Endothelial cell of umbilical vein (primary cell): Measurements from ENCODE around the gene HTR3C. TPM values are rescaled to one million over a fixed set of nuclear protein-coding genes. Genes with fewer than 3 reads are reported as not detected.

Experiments
- BruUV-seq: library from RNA; stranded (reverse); fragments of 400-500 nt; replicated peaks from 2 replicates; lab custom pipeline; 2021; lab: Mats Ljungman, UMichigan
- CTCF ChIA-PET: fragments of 300-600, 350-600 bp; sonication (Branson Sonifier 250); formaldehyde crosslinking; loops from one replicate; lab custom pipeline; 2021; ENCODE audit warnings: antibody characterized with exemption, inconsistent platforms; lab: Charles Lee
- POLR2A ChIA-PET: fragments of 300-600, 350-600 bp; sonication (Branson Sonifier 250); formaldehyde crosslinking; loops from one replicate; lab custom pipeline; 2021; ENCODE audit warnings: antibody characterized with exemption, inconsistent platforms; lab: Charles Lee
- DNase-seq: peaks from one replicate; pipeline ENCODE4 v3.0.0-alpha.2; 2011; ENCODE audit warnings: low read depth, low spot score
- FAIRE-seq: peaks from 2 replicates; lab custom pipeline; 2011; peaks lifted over from hg19 to GRCh38; lab: Jason Lieb, UNC
- H2AFZ ChIP-seq: 2 replicates; pipeline ENCODE4 v1.6.0; 2012; ENCODE audit warnings: low read depth, low read length, control low read depth, inconsistent platforms
- H3K27ac ChIP-seq: 2 replicates; pipeline ENCODE4 v1.5.1; 2011; ENCODE audit warnings: low read depth, mild to moderate bottlenecking, control low read depth, low read length, moderate library complexity; ENCODE audit not compliant: insufficient read depth
- H3K27me3 ChIP-seq, 2 experiments: 2 replicates each; pipeline versions ENCODE4 v1.6.0 to v1.6.1; 2011; ENCODE audit warnings: low read length in 2 of 2, mixed read lengths in 1 of 2; ENCODE audit not compliant: control insufficient read depth in 2 of 2, insufficient read depth in 2 of 2
- H3K36me3 ChIP-seq, 2 experiments: 2 replicates in 1 of 2; 3 replicates in 1 of 2; pipeline ENCODE4 v1.5.1; 2011; ENCODE audit warnings: low read length in 2 of 2, mild to moderate bottlenecking in 1 of 2, moderate library complexity in 1 of 2; ENCODE audit not compliant: control insufficient read depth in 2 of 2, insufficient read depth in 2 of 2; ENCODE audit errors: extremely low read depth in 1 of 2
- H3K4me1 ChIP-seq: 3 replicates; pipeline ENCODE4 v1.5.1; 2011; ENCODE audit warnings: mild to moderate bottlenecking, low read length; ENCODE audit not compliant: control insufficient read depth, insufficient read depth; ENCODE audit errors: extremely low read depth
- H3K4me2 ChIP-seq: 2 replicates; pipeline ENCODE4 v1.6.1; 2011; ENCODE audit warnings: low read length, control low read depth, mixed read lengths; ENCODE audit not compliant: insufficient read depth
- H3K4me3 ChIP-seq, 3 experiments: fragments of 200-600 bp in 1 of 3; sonication (generic), shearing (Covaris generic) in 1 of 3; replicated peaks in 1 of 3; 2 replicates each; pipeline ENCODE4 v1.5.1; 2011 to 2016; ENCODE audit warnings: control low read depth in 3 of 3, low read length in 3 of 3, mild to moderate bottlenecking in 2 of 3, inconsistent platforms in 1 of 3, low read depth in 1 of 3, moderate library complexity in 1 of 3; ENCODE audit not compliant: insufficient read depth in 1 of 3
- H3K79me2 ChIP-seq: 2 replicates; pipeline ENCODE4 v1.6.0; 2012; ENCODE audit warnings: low read length, inconsistent platforms; ENCODE audit not compliant: control insufficient read depth, insufficient read depth
- H3K9ac ChIP-seq: replicated peaks from 2 replicates; pipeline ENCODE3; 2011; ENCODE audit warnings: low read length, control low read depth; ENCODE audit not compliant: insufficient read depth; ENCODE audit errors: extremely low read depth
- H3K9me1 ChIP-seq: replicated peaks from 3 replicates; pipeline ENCODE4 v1.6.0; 2011; ENCODE audit warnings: mild to moderate bottlenecking, low read length; ENCODE audit not compliant: control insufficient read depth, insufficient read depth; ENCODE audit errors: extremely low read depth
- H3K9me3 ChIP-seq: replicated peaks from 2 replicates; pipeline ENCODE4 v1.5.1; 2012; ENCODE audit warnings: low read length, inconsistent platforms; ENCODE audit not compliant: control insufficient read depth, insufficient read depth
- H4K20me1 ChIP-seq: replicated peaks from 2 replicates; pipeline ENCODE3; 2011; ENCODE audit warnings: mild to moderate bottlenecking, low read length; ENCODE audit not compliant: control insufficient read depth, insufficient read depth; ENCODE audit errors: extremely low read depth
- CTCF ChIP-seq, 2 donors: IDR thresholded peaks; 1 replicate in 1 of 2; 2 replicates in 1 of 2; pipeline ENCODE4 v1.5.1; 2011; ENCODE audit warnings: low read length in 2 of 2, mild to moderate bottlenecking in 2 of 2, moderate library complexity in 2 of 2, control low read depth in 1 of 2, inconsistent platforms in 1 of 2, low read depth in 1 of 2; ENCODE audit not compliant: insufficient read depth in 1 of 2; ENCODE audit errors: extremely low read depth in 1 of 2
- EZH2 ChIP-seq: IDR thresholded peaks from 2 replicates; pipeline ENCODE4 v1.6.1; 2012; ENCODE audit warnings: borderline replicate concordance, low read depth, mild to moderate bottlenecking, moderate library complexity, low read length, inconsistent platforms; ENCODE audit not compliant: severe bottlenecking
- FOS ChIP-seq: IDR thresholded peaks from 2 replicates; pipeline ENCODE4 v1.6.1; 2011; ENCODE audit warnings: mild to moderate bottlenecking, low read length, moderate library complexity, borderline replicate concordance; ENCODE audit not compliant: insufficient read depth
- GATA2 ChIP-seq: IDR thresholded peaks from 2 replicates; pipeline ENCODE4 v1.7.0; 2011; ENCODE audit warnings: low read depth, mild to moderate bottlenecking, moderate library complexity, mixed read lengths, low read length; ENCODE audit not compliant: insufficient read length, insufficient read depth
- JUN ChIP-seq: IDR thresholded peaks from 2 replicates; pipeline ENCODE4 v1.6.1; 2011; ENCODE audit warnings: borderline replicate concordance, low read depth; ENCODE audit not compliant: insufficient read length, insufficient read depth
- MAX ChIP-seq: IDR thresholded peaks from 2 replicates; pipeline ENCODE4 v1.6.1; 2011; ENCODE audit not compliant: insufficient read depth, insufficient read length
- MYC ChIP-seq: IDR thresholded peaks from one replicate; pipeline ENCODE4 v1.6.1; 2011; ENCODE audit warnings: mild to moderate bottlenecking, low read depth, low read length
- POLR2A ChIP-seq: IDR thresholded peaks from 2 replicates; pipeline ENCODE4 v1.6.1; 2012; ENCODE audit warnings: low read depth, mild to moderate bottlenecking, control low read depth, low read length
- POLR2AphosphoS5 ChIP-seq: IDR thresholded peaks from 2 replicates; pipeline ENCODE4 v1.6.1; 2012; ENCODE audit warnings: low read depth, mild to moderate bottlenecking, control low read depth, low read length, moderate library complexity; ENCODE audit not compliant: insufficient read depth
- dilution Hi-C: fragments of 300-500 bp; cut with MboI; formaldehyde crosslinking; loops from one replicate; pipeline ENCODE4 v1.15.0; 2019; ENCODE audit warnings: low sequenced_read_pairs; ENCODE audit not compliant: extremely low pct_ligation_motif_present
- intact Hi-C: fragments of 100-400 bp; cut with micrococcal nuclease; formaldehyde crosslinking; loops from one replicate; pipeline ENCODE4 v1.10.0; 2022
- polyA plus RNA-seq, 4 experiments: library from polyadenylated mRNA; depleted of rRNA in 3 of 4; stranded (reverse) in 3 of 4; unstranded in 1 of 4; fragments of >200 nt; gene quantifications; 2 replicates each; pipeline versions ENCODE4 v1.2.1 to v1.2.3, GENCODE V29; 2011 to 2012; ENCODE audit warnings: missing spikeins in 1 of 4
- total RNA-seq: library from RNA; stranded (reverse); gene quantifications from 2 replicates; pipeline ENCODE4 v1.2.3, GENCODE V29; 2021

The HTR3C gene
- total and polyA plus RNA-seq, 2 donors (not counting 3 experiments of a cell fraction or from before 2014, with no cell fraction given) = not detected

- Histone ChIP-seq H3K4me1 (no peaks in the 10 kb centered on the region), H3K9me3 (no peaks in the 10 kb centered on the region), H2AFZ (no peak overlapping the region), H3K79me2 (no peaks in the 10 kb centered on the region), H3K27me3 (peaks cover 5 to 6% of the 10 kb centered on the region in 2 experiments), H3K9ac (no peak overlapping the region), H3K4me3 (no peak overlapping the region), H3K9me1 (no peaks in the 10 kb centered on the region), H3K36me3 (no peaks in the 10 kb centered on the region), H4K20me1 (no peaks in the 10 kb centered on the region), H3K27ac (no peak overlapping the region), H3K4me2 (no peak overlapping the region)
- no TSS peak for BruUV-seq
- ChIA-PET POLR2A (no interaction called here), CTCF (interaction anchor here (1.1 to 1.9 kb wide), 3 partner anchors 12 to 59 kb away, joined by 3 to 4 read pairs (median 3); partner anchors contain the start of gene ABCC5)
- TF ChIP-seq FOS = no peak
- TF ChIP-seq MYC = no peak
- no peak for TF ChIP-seq MAX
- TF ChIP-seq POLR2A = no peak
- no peak for TF ChIP-seq CTCF (IDR thresholded peaks at IDR 0.05; ENCODE audit: extremely low read depth in 1 of 2, insufficient read depth in 1 of 2, low read depth in 1 of 2, low read length in 2 of 2)
- no peak for TF ChIP-seq POLR2AphosphoS5
- TF ChIP-seq JUN = no peak
- no peak for TF ChIP-seq GATA2
- TF ChIP-seq EZH2 = no peak
- intact Hi-C loops (no loop called here), dilution Hi-C loops (no loop called here)
- no peak for FAIRE-seq
- DNase-seq = no peak
These were observed 23.4 kb upstream of the HTR3C start for GRCh38 chr3:184029443-184029842.
